ENCODE results near the gene LAMA1. TPM values are rescaled to one million over a fixed set of nuclear protein-coding genes. Genes with fewer than 3 reads are reported as not detected.

The LAMA1 gene
- total and polyA plus RNA-seq, 10 of the 15 experiments (the other 5 are each of a cell fraction or from before 2014, with no cell fraction given): under 0.01 to 1.9 (median 0.06) TPM; not detected in 6

- intact Hi-C loops (cut with micrococcal nuclease; ENCODE audit: unreplicated experiment): no loop called here
- no peaks in the 10 kb centered on the region for H3K9me3 ChIP-seq (replicated peaks; ENCODE audit: control insufficient read depth, insufficient read depth, low read length)
- no peak overlapping the region for H3K9ac ChIP-seq (ENCODE audit: control insufficient read depth, insufficient read depth, low read length)
- no peak for ATAC-seq
- ChIA-PET SMC1A (ENCODE audit: uncharacterized antibody, unreplicated experiment) (no interaction called here), CTCF (no interaction called here), RAD21 (ENCODE audit: unreplicated experiment) (no interaction called here), POLR2A (no interaction called here)
- 45% methylated on average over 12 of the region's 12 CpGs for WGBS (ENCODE audit: insufficient coverage, insufficient replicate concordance, low lambda C conversion rate, missing lambda C conversion rate)
- H3K36me3 ChIP-seq (ENCODE audit: control insufficient read depth in 2 of 2, insufficient read depth in 2 of 2, low read length in 1 of 2): no peaks in the 10 kb centered on the region
- no peak for FAIRE-seq
- in situ Hi-C loops (cut with MboI): no loop called here
- TF ChIP-seq ETV6 (conservative IDR thresholded peaks at IDR 0.05 in 1 of 2, IDR thresholded peaks at IDR 0.05 in 1 of 2; ENCODE audit: borderline replicate concordance in 1 of 2, low read depth in 1 of 2): no peak
- no peak for TF ChIP-seq SUZ12 (IDR thresholded peaks at IDR 0.05; ENCODE audit: unreplicated experiment)
- no peak for TF ChIP-seq HSF1 (IDR thresholded peaks at IDR 0.05; ENCODE audit: low read depth, low read length)
- TF ChIP-seq SP1 (IDR thresholded peaks at IDR 0.05; ENCODE audit: low read depth, low read length): no peak
- no peak for TF ChIP-seq NR2F1 (conservative IDR thresholded peaks at IDR 0.05)
- no peak for TF ChIP-seq CBX3 (IDR thresholded peaks at IDR 0.05; ENCODE audit: borderline replicate concordance, low read depth)
- no peak for TF ChIP-seq ASH2L (IDR thresholded peaks at IDR 0.05; ENCODE audit: borderline replicate concordance, low read depth)
- TF ChIP-seq MYB (IDR thresholded peaks at IDR 0.05; ENCODE audit: borderline replicate concordance, low read depth, low read length): no peak
- no peak for TF ChIP-seq NR2C1 (IDR thresholded peaks at IDR 0.05)
- TF ChIP-seq TBL1XR1 (IDR thresholded peaks at IDR 0.05; ENCODE audit: low read depth, low read length): no peak
- H2AFZ ChIP-seq (ENCODE audit: control insufficient read depth, low read depth, low read length): no peak overlapping the region
- H3K27ac ChIP-seq (ENCODE audit: control insufficient read depth, insufficient read depth): no peak overlapping the region
- no peaks in the 10 kb centered on the region for H3K4me1 ChIP-seq (ENCODE audit: control insufficient read depth, insufficient read depth, low read length)
- no peak overlapping the region for H3K4me3 ChIP-seq
- BruUV-seq (replicated peaks): no TSS peak
- DNase-seq (ENCODE audit: low read depth, low spot score): no peak
- H3K4me2 ChIP-seq (ENCODE audit: control insufficient read depth, insufficient read depth): no peak overlapping the region
- no peaks in the 10 kb centered on the region for H3K79me2 ChIP-seq (ENCODE audit: control insufficient read depth, insufficient read depth, low read length)
- H4K20me1 ChIP-seq (ENCODE audit: control insufficient read depth, insufficient read depth): no peaks in the 10 kb centered on the region
- H3K27me3 ChIP-seq (replicated peaks in 1 of 2; ENCODE audit: control insufficient read depth in 2 of 2, insufficient read depth in 2 of 2, low read length in 1 of 2): no peaks in the 10 kb centered on the region; a peak in 1 of 4 replicates
Measured at GRCh38 chr18:6956999-6957398, 160.6 kb downstream of the LAMA1 start.

Measured in GM12878 (cell line).